Measurements from ENCODE around the gene ABCD3. TPM values are rescaled to one million over a fixed set of nuclear protein-coding genes. Genes with fewer than 3 reads are reported as not detected.

The ABCD3 gene
- total and polyA plus RNA-seq, 2 donors from 2014 or later: 43.2 to 65.1 TPM

DNA sequence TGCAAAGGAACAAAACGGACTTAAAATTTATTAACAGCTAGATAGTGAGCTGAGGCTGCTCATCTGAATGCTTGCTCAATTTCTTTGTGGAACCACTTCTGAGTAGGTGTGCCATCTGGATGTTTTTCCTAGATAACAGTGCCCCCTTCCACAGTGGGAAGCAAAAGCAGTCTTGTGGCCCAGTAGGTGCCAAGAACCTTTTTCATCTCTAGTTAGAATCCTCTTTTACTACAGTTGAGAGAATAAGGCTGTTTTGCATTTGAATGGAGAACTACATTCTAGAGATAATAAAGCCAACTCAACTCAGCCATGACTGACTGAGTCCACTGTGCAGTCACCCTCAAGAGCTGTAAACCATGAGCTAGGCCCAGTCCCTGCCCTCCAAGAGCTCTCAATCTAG is 110.1 kb downstream of the ABCD3 start:
- DNase-seq (no peak), FAIRE-seq (no peak)
- peaks cover 0 to 2% (median 0%) of the 10 kb centered on the region in 3 donors for H3K36me3 ChIP-seq (ENCODE audit: control insufficient read depth in 2 of 3, insufficient read depth in 3 of 3, low read length in 3 of 3)
- H3K4me1 ChIP-seq (ENCODE audit: control insufficient read depth in 2 of 3, insufficient read depth in 2 of 3, low read depth in 1 of 3, low read length in 3 of 3): peaks cover 0 to 2% (median 0%) of the 10 kb centered on the region in 3 donors
- H3K27ac ChIP-seq (ENCODE audit: low read depth in 2 of 2, low read length in 2 of 2): no peak overlapping the region
- H3K9me3 ChIP-seq (ENCODE audit: control insufficient read depth in 2 of 3, insufficient read depth in 1 of 3, low read length in 3 of 3): no peaks in the 10 kb centered on the region
- H3K9ac ChIP-seq (ENCODE audit: low read length in 3 of 3): no peak overlapping the region
- H3K4me3 ChIP-seq (ENCODE audit: low read length in 3 of 3): no peak overlapping the region
- H3K27me3 ChIP-seq (ENCODE audit: control insufficient read depth, insufficient read depth, low read length): no peaks in the 10 kb centered on the region
- intact Hi-C loops (cut with DNase I): loop anchor here (10.0 kb wide), 1 partner anchor 277 kb away; no protein-coding TSS in a partner anchor
- TF ChIP-seq, protein P1, sequence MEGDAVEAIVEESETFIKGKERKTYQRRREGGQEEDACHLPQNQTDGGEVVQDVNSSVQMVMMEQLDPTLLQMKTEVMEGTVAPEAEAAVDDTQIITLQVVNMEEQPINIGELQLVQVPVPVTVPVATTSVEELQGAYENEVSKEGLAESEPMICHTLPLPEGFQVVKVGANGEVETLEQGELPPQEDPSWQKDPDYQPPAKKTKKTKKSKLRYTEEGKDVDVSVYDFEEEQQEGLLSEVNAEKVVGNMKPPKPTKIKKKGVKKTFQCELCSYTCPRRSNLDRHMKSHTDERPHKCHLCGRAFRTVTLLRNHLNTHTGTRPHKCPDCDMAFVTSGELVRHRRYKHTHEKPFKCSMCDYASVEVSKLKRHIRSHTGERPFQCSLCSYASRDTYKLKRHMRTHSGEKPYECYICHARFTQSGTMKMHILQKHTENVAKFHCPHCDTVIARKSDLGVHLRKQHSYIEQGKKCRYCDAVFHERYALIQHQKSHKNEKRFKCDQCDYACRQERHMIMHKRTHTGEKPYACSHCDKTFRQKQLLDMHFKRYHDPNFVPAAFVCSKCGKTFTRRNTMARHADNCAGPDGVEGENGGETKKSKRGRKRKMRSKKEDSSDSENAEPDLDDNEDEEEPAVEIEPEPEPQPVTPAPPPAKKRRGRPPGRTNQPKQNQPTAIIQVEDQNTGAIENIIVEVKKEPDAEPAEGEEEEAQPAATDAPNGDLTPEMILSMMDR (IDR thresholded peaks at IDR 0.05; ENCODE audit: borderline replicate concordance, extremely low read depth, insufficient read depth): no peak

DNA sequence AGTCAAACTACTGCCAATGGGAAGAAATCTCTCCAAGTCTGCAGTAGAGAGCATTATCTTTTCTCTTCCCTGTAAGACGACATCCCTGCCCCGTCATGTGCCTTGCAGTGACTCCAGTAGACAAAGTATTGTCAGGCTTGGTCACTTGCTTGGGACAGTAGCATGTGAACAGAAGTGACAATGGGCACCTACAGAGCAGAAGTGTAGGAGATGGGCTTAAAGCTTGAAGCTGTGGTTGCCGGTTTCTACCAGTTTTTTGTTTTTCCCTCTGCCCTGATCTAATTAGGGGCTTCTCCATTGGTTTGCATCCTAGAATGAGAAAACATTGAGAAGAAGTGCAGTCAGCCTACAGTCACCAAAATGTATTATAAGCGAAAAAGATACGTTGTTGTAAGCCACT is 110.6 kb downstream of the ABCD3 start:
- TF ChIP-seq, protein P1 (IDR thresholded peaks at IDR 0.05; ENCODE audit: borderline replicate concordance, extremely low read depth, insufficient read depth): no peak
- Histone ChIP-seq H3K9me3 (ENCODE audit: control insufficient read depth in 2 of 3, insufficient read depth in 1 of 3, low read length in 3 of 3) (no peaks in the 10 kb centered on the region), H3K4me3 (ENCODE audit: low read length in 3 of 3) (no peak overlapping the region), H3K27ac (ENCODE audit: low read depth in 2 of 2, low read length in 2 of 2) (no peak overlapping the region), H3K36me3 (ENCODE audit: control insufficient read depth in 2 of 3, insufficient read depth in 3 of 3, low read length in 3 of 3) (peaks cover 0 to 2% (median 0%) of the 10 kb centered on the region in 3 donors), H3K4me1 (ENCODE audit: control insufficient read depth in 2 of 3, insufficient read depth in 2 of 3, low read depth in 1 of 3, low read length in 3 of 3) (peaks cover 0 to 2% (median 0%) of the 10 kb centered on the region in 3 donors), H3K27me3 (ENCODE audit: control insufficient read depth, insufficient read depth, low read length) (no peaks in the 10 kb centered on the region), H3K9ac (ENCODE audit: low read length in 3 of 3) (no peak overlapping the region)
- intact Hi-C loops (cut with DNase I): loop anchor here (10.0 kb wide), 1 partner anchor 276 kb away; no protein-coding TSS in a partner anchor
- DNase-seq: no peak
- no peak for FAIRE-seq

DNA sequence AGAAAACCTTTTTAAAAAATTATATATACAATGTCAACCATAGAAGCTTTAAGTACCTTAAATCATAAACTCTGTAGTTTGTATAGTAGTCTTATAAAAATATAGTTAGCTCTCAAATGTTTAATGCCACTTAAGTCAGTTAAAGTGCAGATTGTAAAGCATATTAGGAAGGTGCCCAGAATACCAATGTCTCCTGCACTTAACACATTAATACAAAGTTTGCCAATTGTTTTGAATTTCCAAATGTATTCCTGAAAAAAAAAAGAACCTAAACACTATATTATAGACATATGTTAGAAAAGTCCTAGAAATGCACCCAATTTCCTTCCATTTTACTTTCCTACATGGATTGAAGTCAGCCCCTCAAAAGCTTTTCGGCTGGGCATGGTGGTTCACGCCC is 111.2 kb downstream of the ABCD3 start:
- DNase-seq (no peak), FAIRE-seq (no peak)
- no peak overlapping the region for H3K4me3 ChIP-seq (ENCODE audit: low read length in 3 of 3)
- no peak overlapping the region for H3K9ac ChIP-seq (ENCODE audit: low read length in 3 of 3)
- H3K36me3 ChIP-seq (ENCODE audit: control insufficient read depth in 2 of 3, insufficient read depth in 3 of 3, low read length in 3 of 3): peaks cover 0 to 2% (median 0%) of the 10 kb centered on the region in 3 donors
- TF ChIP-seq, protein P1 (IDR thresholded peaks at IDR 0.05; ENCODE audit: borderline replicate concordance, extremely low read depth, insufficient read depth): no peak
- H3K4me1 ChIP-seq (ENCODE audit: control insufficient read depth in 2 of 3, insufficient read depth in 2 of 3, low read depth in 1 of 3, low read length in 3 of 3): peaks cover 0 to 2% (median 0%) of the 10 kb centered on the region in 3 donors
- intact Hi-C loops (cut with DNase I): loop anchor here (10.0 kb wide), 1 partner anchor 275 kb away; no protein-coding TSS in a partner anchor
- H3K27ac ChIP-seq (ENCODE audit: low read depth in 2 of 2, low read length in 2 of 2): no peak overlapping the region
- H3K27me3 ChIP-seq (ENCODE audit: control insufficient read depth, insufficient read depth, low read length): no peaks in the 10 kb centered on the region
- H3K9me3 ChIP-seq (ENCODE audit: control insufficient read depth in 2 of 3, insufficient read depth in 1 of 3, low read length in 3 of 3): no peaks in the 10 kb centered on the region
